ENCODE results near the gene GJD2. TPM values are rescaled to one million over a fixed set of nuclear protein-coding genes. Genes with fewer than 3 reads are reported as not detected.

GJD2 gene
- total and polyA plus RNA-seq, 9 donors = not detected

- H3K36me3 ChIP-seq = no peaks in the 10 kb centered on the region
- DNase-seq = no peak
- 30 to 31% (median 30%) methylated on average over 11 of the region's 11 CpGs for WGBS, 3 donors
- TF ChIP-seq POLR2A (IDR thresholded peaks at IDR 0.05) (no peak), EP300 (IDR thresholded peaks at IDR 0.05) (no peak)
- TF ChIP-seq, protein P1, sequence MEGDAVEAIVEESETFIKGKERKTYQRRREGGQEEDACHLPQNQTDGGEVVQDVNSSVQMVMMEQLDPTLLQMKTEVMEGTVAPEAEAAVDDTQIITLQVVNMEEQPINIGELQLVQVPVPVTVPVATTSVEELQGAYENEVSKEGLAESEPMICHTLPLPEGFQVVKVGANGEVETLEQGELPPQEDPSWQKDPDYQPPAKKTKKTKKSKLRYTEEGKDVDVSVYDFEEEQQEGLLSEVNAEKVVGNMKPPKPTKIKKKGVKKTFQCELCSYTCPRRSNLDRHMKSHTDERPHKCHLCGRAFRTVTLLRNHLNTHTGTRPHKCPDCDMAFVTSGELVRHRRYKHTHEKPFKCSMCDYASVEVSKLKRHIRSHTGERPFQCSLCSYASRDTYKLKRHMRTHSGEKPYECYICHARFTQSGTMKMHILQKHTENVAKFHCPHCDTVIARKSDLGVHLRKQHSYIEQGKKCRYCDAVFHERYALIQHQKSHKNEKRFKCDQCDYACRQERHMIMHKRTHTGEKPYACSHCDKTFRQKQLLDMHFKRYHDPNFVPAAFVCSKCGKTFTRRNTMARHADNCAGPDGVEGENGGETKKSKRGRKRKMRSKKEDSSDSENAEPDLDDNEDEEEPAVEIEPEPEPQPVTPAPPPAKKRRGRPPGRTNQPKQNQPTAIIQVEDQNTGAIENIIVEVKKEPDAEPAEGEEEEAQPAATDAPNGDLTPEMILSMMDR (IDR thresholded peaks at IDR 0.05) = no peak
- no peaks in the 10 kb centered on the region for H3K27me3 ChIP-seq
- intact Hi-C loops (cut with DNase I) = no loop called here
- H3K4me1 ChIP-seq (ENCODE audit: insufficient read depth) = no peaks in the 10 kb centered on the region
- H3K27ac ChIP-seq = no peak overlapping the region
- peaks cover 0 to 5% of the 10 kb centered on the region in 2 donors for H3K9me3 ChIP-seq
- no peak overlapping the region for H3K4me3 ChIP-seq
Observed at GRCh38 chr15:34753236-34753894, 1.4 kb downstream of the GJD2 start.

GRCh38 chr15:34749691-34750090 lies 5.1 kb downstream of the GJD2 start:
- Histone ChIP-seq H3K27ac (no peak overlapping the region), H3K36me3 (no peaks in the 10 kb centered on the region), H3K4me1 (ENCODE audit: insufficient read depth) (no peaks in the 10 kb centered on the region), H3K27me3 (no peaks in the 10 kb centered on the region), H3K4me3 (no peak overlapping the region), H3K9me3 (peaks cover 0 to 5% of the 10 kb centered on the region in 2 donors)
- TF ChIP-seq, protein P1 (IDR thresholded peaks at IDR 0.05) = no peak
- TF ChIP-seq EP300 (IDR thresholded peaks at IDR 0.05) (no peak), POLR2A (IDR thresholded peaks at IDR 0.05) (no peak)
- WGBS, 3 donors = 65 to 68% (median 65%) methylated on average over 4 of the region's 4 CpGs
- DNase-seq = no peak
- intact Hi-C loops (cut with DNase I) = no loop called here

GRCh38 chr15:34739346-34739745 lies 15.5 kb downstream of the GJD2 start:
- no peaks in the 10 kb centered on the region for H3K27me3 ChIP-seq
- no peak overlapping the region for H3K27ac ChIP-seq
- intact Hi-C loops (cut with DNase I) = no loop called here
- 88 to 96% (median 92%) methylated on average over 2 of the region's 2 CpGs for WGBS, 3 donors
- TF ChIP-seq POLR2A (IDR thresholded peaks at IDR 0.05) = no peak
- no peak for DNase-seq
- H3K36me3 ChIP-seq = no peaks in the 10 kb centered on the region
- H3K4me1 ChIP-seq (ENCODE audit: insufficient read depth) = no peaks in the 10 kb centered on the region
- H3K4me3 ChIP-seq = no peak overlapping the region
- H3K9me3 ChIP-seq = no peaks in the 10 kb centered on the region

- 88 to 90% (median 90%) methylated on average over 2 of the region's 2 CpGs for WGBS, 3 donors
- intact Hi-C loops (cut with DNase I) = no loop called here
Observed at GRCh38 chr15:34738002-34738401, 16.8 kb downstream of the GJD2 start.

DNA sequence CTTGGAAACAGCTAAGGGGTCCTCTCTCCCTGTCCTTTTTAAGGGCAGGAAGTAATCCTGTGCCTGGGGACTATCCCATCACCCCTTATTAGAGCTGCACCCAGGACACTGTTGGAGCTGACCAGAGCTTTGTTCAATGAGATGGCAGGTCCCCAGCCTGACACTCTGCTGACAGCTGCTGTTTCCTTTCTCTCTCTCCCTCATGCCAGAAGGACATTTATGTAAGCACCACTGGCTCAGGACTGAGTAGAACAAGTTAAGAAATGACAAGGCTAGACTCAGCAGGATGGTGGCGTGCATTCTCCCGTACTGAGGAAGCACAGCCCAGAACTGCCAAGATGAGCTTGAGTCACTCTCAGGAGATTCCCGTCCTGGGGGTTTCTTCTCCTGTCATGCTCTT lies 17.3 kb downstream of the GJD2 start:
- 51 to 57% (median 52%) methylated on average over 3 of the region's 3 CpGs for WGBS, 3 donors
- intact Hi-C loops (cut with DNase I) = no loop called here
- H3K27ac ChIP-seq = no peak overlapping the region
- H3K27me3 ChIP-seq = no peaks in the 10 kb centered on the region
- TF ChIP-seq POLR2A (IDR thresholded peaks at IDR 0.05) = no peak
- TF ChIP-seq, protein P1 (IDR thresholded peaks at IDR 0.05) = no peak
- TF ChIP-seq EP300 (IDR thresholded peaks at IDR 0.05) = no peak
- H3K4me3 ChIP-seq = no peak overlapping the region
- no peak for DNase-seq
- no peaks in the 10 kb centered on the region for H3K4me1 ChIP-seq (ENCODE audit: insufficient read depth)
- H3K36me3 ChIP-seq = no peaks in the 10 kb centered on the region
- no peaks in the 10 kb centered on the region for H3K9me3 ChIP-seq

More at GRCh38 chr15:34738002-34738401, 16.8 kb downstream of the GJD2 start:
- Histone ChIP-seq H3K9me3 (no peaks in the 10 kb centered on the region), H3K27me3 (no peaks in the 10 kb centered on the region), H3K4me1 (ENCODE audit: insufficient read depth) (no peaks in the 10 kb centered on the region), H3K4me3 (no peak overlapping the region), H3K36me3 (no peaks in the 10 kb centered on the region), H3K27ac (no peak overlapping the region)
- no peak for DNase-seq
- TF ChIP-seq, protein P1 (IDR thresholded peaks at IDR 0.05) = no peak
- TF ChIP-seq POLR2A (IDR thresholded peaks at IDR 0.05) (no peak), EP300 (IDR thresholded peaks at IDR 0.05) (no peak)
